Peyer's patch (tissue), 4 donors: ENCODE data around the gene NOS1AP. TPM values are rescaled to one million over a fixed set of nuclear protein-coding genes. Genes with fewer than 3 reads are reported as not detected.
A peak's percentile ranks its signal among the peaks of the same experiment; 100 is the strongest.

Source experiments
- DNase-seq, 3 donors: peaks; one replicate each; pipeline ENCODE4 v3.0.0-alpha.2; 2017 to 2019
- H3K27ac ChIP-seq, 4 donors: fragments of 200-600 bp; sonication (generic); one replicate each; pipeline ENCODE4 v1.5.1; 2016 to 2019
- H3K27me3 ChIP-seq, 2 donors: fragments of 200-600 bp; sonication (generic); one replicate each; pipeline ENCODE4 v1.5.1; 2019
- H3K36me3 ChIP-seq, 3 donors: fragments of 200-600 bp; sonication (generic); one replicate each; pipeline ENCODE4 v1.5.1; 2016 to 2019
- H3K4me1 ChIP-seq, 4 donors: fragments of 200-600 bp; sonication (generic); one replicate each; pipeline ENCODE4 v1.5.1; 2016 to 2019
- H3K4me3 ChIP-seq, 4 donors: fragments of 200-600 bp; sonication (generic); 1 replicate in 3 of 4; 2 replicates in 1 of 4; pipeline ENCODE4 v1.5.1; 2016 to 2019; ENCODE audit warnings: mild to moderate bottlenecking in 1 of 4
- H3K9me3 ChIP-seq, 4 donors: fragments of 200-600 bp; sonication (generic); one replicate each; pipeline ENCODE4 v1.5.1; 2016 to 2019; ENCODE audit warnings: mild to moderate bottlenecking in 1 of 4
- CTCF ChIP-seq, 6 experiments: fragments of 450-650 bp in 4 of 6; fragments of 200-600 bp in 2 of 6; sonication (generic) in 1 of 6; IDR thresholded peaks; one replicate each; pipeline ENCODE4 v1.5.1; 2017 to 2019; ENCODE audit warnings: antibody characterized with exemption in 6 of 6, mild to moderate bottlenecking in 3 of 6, moderate library complexity in 1 of 6
- POLR2A ChIP-seq, 2 donors: fragments of 450-650 bp; IDR thresholded peaks; one replicate each; pipeline ENCODE4 v1.5.1; 2017; ENCODE audit warnings: antibody characterized with exemption in 2 of 2, mild to moderate bottlenecking in 2 of 2, moderate library complexity in 2 of 2
- total RNA-seq, 4 donors: library from RNA; depleted of rRNA; stranded (reverse); fragments of >200 nt; gene quantifications; one replicate each; pipeline ENCODE4 v1.1.0, GENCODE V29; 2016

NOS1AP gene
- total RNA-seq, 4 donors from 2014 or later: 6.3 to 18.5 (median 11.9) TPM

DNA sequence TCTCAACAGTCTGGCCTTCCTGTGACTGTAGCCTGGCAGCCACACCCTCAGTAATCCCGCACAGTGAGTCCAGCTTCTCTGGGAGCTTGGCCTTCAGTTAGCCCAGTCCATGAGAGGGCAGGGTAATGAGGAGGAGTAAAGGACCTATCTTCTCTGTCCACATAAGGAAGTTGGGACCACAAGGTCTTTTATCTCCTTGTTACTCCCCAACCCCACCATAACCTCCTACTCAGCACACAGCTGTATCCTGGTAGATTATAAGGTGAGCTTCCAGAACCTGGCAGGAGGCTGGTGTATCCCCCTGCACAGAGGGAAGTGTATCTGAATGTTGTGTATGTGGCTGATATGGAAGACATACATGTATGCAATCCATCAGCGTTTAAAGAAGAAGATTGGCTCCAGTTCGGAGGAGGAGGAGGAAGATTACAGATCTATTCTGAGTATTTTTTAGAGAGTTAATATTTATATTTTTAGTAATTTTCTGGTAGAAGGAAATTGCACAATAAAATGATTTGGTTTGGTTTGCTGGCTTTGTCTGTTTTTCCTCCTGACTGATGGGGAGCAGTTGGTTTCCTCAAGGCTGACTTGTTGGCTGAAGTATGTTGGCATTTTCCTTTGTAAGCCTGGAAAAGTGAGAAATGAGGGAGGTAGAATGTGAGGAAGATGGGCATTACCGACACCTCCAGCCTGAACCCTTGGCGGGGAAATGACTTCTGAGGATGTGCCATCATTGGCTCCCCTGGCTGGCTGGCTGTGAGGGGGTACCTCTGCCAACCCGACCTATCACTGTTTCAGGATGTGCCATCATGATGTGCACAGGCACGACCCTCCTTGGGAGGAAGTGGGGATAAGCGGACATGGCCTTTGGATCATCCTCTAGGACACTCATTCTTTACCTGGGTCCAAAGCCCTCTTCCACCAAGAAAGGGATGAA is 317.1 kb downstream of the NOS1AP start:
- Histone ChIP-seq H3K9me3 (no peaks in the 10 kb centered on the region), H3K27ac (peak overlapping the region in 2 of 4 donors; percentile 5 to 33), H3K4me3 (no peak overlapping the region), H3K27me3 (no peaks in the 10 kb centered on the region), H3K36me3 (no peaks in the 10 kb centered on the region), H3K4me1 (peaks cover 0 to 26% (median 0%) of the 10 kb centered on the region in 4 donors)
- TF ChIP-seq CTCF (IDR thresholded peaks at IDR 0.05) (no peak), POLR2A (IDR thresholded peaks at IDR 0.05) (no peak)
- DNase-seq: peak in 1 of 3 donors; percentile 48

- Histone ChIP-seq H3K4me1 (peaks cover 0 to 26% (median 0%) of the 10 kb centered on the region in 4 donors), H3K36me3 (no peaks in the 10 kb centered on the region), H3K27me3 (no peaks in the 10 kb centered on the region), H3K27ac (no peak overlapping the region), H3K4me3 (no peak overlapping the region), H3K9me3 (no peaks in the 10 kb centered on the region)
- TF ChIP-seq CTCF (IDR thresholded peaks at IDR 0.05) (no peak), POLR2A (IDR thresholded peaks at IDR 0.05) (no peak)
- DNase-seq: peak in 1 of 3 donors; percentile 22
Observed at GRCh38 chr1:162387226-162388082, 318.0 kb downstream of the NOS1AP start.

- peak overlapping the region in 2 of 4 donors; percentile 46 to 81 for H3K27ac ChIP-seq
- TF ChIP-seq CTCF (IDR thresholded peaks at IDR 0.05) (no peak), POLR2A (IDR thresholded peaks at IDR 0.05) (no peak)
- H3K9me3 ChIP-seq: no peaks in the 10 kb centered on the region
- no peak overlapping the region for H3K4me3 ChIP-seq
- peaks cover 0 to 19% (median 0%) of the 10 kb centered on the region in 4 donors for H3K4me1 ChIP-seq
- H3K27me3 ChIP-seq: no peaks in the 10 kb centered on the region
- no peaks in the 10 kb centered on the region for H3K36me3 ChIP-seq
- DNase-seq: peak in 1 of 3 donors; percentile 26
Observed at GRCh38 chr1:162388083-162388594, 318.6 kb downstream of the NOS1AP start.

DNA sequence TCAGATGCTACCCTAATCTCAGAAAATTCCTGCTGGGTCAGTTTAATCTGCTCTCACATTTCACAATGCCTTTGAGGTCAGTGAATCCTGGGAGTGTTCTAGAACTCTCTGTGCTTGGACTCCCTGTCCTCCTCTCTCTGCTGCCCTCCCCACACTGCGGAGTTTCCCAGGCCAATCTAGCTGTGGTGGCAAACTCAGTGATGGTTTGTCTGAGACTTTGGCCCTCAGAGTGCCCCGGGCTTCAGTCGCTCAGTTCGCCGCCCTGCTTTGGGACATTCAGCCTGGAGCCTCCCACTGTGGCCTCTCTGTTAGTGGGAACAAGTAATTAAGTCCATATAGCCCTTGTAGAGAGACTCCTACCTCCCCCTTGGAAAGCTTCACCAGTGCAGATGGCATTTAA is 319.1 kb downstream of the NOS1AP start:
- Histone ChIP-seq H3K27ac (peak overlapping the region in 3 of 4 donors; percentile 46 to 81 (median 59)), H3K27me3 (no peaks in the 10 kb centered on the region), H3K36me3 (no peaks in the 10 kb centered on the region), H3K4me1 (peaks cover 0 to 16% (median 0%) of the 10 kb centered on the region in 4 donors), H3K4me3 (no peak overlapping the region), H3K9me3 (no peaks in the 10 kb centered on the region)
- TF ChIP-seq CTCF (IDR thresholded peaks at IDR 0.05): no peak
- TF ChIP-seq POLR2A (IDR thresholded peaks at IDR 0.05): peak in 1 of 2 donors; percentile 65
- peak in 2 of 3 donors; percentile 74 to 76 for DNase-seq
